OCI-M1 (cell line): ENCODE results near the gene ROBO1.

Source experiments
- DNase-seq: peaks from one replicate; lab custom pipeline; 2025; lab: John Stamatoyannopoulos, UW

Gene ROBO1

DNA sequence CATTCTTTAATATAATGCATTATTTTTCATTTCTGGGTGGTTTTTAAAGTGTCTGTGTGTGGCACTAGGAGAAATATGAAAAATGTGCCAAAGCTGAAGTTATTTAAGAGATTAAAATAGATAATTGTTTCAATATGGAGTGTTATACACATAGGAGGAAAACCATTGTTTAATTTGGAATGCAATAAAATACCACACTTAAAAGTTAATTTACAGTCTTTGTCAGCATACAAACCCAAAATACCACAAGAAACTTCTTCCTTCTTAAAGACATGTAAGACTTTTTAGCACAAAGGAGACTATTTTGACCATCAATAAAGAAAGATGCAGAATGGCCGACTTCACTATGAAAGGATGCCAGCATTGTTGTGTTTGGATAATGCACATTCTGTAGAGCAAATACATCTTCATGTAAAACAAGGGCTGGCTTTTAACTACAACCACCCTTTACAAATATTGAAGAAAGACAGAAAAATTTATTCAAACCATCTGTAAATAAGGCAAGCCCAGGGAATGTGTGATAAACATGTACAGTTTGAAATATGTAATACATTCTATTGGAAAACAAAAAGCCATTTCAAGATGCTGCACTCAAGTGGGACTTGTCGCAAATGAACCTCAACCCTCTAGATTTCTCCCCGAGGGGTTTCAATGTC is 1146.6 kb downstream of the ROBO1 start:
- DNase-seq, result no peak

DNA sequence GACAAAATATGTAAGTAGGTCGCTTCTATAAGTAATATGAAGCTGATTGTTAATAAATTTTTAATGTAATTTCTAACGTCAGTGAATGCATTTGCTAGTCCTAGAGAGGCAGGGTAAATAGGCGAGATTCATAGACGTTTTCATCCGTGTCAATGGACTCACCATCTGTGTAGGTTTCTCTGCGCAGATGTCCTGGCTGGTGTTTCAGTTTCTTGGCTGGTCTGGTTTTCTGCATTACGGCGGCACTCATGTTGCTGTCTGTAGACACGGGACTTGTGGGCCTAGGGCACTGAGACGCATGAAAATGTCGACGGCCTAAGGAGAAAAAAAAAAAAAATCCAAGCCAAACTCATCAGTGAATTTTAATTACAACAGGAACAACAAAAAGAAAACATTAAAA is 1153.3 kb downstream of the ROBO1 start:
- no peak for DNase-seq

DNA sequence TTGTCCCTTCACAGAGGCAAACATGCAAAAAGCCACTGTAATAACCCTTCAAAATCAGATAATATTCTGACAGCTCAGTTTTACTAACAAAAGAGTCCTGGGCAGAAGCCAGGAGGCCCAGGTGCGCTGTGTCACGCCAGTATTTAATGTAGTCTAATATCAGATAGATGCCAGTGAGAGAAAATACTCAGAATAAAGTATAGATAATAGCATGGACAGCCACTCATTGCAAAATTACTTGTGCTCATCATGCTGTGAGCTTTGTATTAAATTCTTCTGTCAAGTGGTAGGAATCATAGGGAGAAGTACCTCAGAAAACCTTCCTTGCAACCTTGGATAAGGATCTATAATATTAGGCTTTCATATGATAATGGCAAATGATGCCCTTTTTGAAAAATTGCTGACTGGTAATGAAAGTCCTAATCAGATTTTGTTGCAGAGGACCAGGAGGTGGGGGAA is 1154.3 kb downstream of the ROBO1 start:
- no peak for DNase-seq

DNA sequence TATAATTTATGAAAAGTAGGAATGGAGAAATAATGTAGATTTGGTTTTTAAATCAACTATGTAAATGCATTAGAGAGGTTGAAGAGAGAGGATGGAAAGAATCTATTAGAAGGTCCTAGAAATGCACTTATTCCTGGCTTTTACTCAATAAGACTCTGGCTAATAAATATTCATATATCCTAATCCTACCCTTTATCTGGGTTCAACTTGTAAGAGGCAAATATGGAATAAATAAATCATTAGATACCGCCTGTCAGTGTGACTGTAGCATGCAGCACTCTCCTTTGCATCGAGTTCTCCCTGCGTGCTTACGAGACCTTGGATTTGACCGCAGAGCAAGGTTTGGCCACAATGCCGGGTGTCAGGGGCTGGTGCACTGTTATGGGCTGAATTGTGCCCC is 1156.5 kb downstream of the ROBO1 start:
- DNase-seq, result no peak

DNA sequence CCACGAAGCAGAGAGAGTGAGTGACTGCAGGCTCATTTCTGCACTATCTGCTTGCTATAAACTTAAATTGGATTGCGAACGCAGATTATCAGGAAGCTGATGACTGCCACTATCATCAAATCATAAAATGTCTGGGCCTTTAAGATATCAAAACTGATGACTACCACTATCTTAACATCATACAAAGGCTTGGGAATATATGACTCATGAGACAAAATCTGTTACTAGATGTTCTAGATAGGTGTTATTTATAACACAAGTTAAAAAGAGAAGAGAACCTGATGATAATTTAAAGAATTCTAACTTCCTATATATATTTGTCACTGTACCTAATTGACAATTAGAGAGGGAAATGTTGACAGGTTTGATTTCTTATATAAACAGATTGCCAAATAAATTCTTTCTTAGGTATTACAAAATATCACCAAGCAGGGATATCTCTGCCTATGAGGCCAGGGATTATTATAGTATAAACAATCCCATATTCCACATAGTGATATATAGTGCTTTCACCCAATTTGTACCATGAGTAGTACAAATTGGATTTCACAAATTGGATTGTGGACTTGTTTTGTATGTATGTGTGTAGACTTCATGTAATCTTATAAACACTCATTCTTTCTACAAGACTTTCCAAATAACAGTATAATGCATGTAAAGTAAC is 1157.2 kb downstream of the ROBO1 start:
- no peak for DNase-seq

DNA sequence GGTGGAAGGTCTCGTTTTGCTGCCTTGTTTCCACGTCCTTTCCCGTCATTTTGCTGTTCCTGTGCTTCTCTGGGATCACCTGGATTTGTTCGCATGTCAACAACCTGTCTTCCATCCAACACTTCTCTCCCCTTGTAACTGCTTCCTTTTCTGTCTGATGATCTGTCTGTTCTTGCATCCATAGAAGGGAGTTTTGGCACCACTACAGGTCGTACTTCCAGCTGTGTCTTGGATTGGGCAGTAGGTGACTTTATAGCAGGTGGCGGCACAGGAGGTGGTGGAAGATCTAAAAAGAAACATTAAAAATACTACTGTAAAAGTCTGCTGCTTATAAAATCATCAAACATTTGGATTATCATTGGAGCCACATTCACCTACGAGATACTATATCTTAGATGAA is 1161.0 kb downstream of the ROBO1 start:
- no peak for DNase-seq

DNA sequence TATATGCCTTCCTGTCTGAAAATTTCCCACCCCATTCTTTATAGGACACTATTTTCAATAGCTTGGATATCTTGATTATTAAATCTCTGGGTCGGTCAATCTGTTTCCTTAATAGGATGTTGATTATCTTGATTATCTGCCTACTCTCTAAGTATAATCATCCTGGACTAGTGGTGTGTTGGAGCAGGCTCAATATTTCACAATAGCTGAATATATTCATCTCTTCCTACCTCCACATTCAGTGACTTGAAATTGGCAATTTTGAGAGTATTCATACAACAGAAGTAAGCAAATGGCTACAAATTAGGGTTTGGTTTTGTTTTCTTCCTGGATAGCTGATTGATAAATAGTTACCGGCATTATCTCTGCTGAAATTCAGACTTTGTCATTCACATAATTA is 1162.6 kb downstream of the ROBO1 start:
- DNase-seq, result no peak

DNA sequence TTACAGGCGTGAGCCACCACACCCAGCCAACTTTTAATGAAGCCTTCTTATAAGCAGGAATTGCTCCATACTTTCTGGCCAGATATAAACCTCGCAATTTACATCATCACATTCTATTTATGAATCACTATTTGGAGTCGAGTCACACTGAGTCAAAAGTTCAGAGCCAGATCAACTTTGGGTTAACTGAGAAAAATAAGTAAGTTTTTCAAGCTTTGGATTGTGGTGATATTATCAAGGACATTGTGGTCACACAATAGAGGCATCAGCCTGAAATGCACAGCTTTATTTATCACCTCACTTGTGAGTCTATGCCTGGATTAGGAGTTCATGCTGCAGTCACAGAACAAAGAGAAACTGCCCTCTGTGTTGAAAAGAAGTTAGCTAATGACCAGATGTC is 1163.5 kb downstream of the ROBO1 start:
- no peak for DNase-seq

DNA sequence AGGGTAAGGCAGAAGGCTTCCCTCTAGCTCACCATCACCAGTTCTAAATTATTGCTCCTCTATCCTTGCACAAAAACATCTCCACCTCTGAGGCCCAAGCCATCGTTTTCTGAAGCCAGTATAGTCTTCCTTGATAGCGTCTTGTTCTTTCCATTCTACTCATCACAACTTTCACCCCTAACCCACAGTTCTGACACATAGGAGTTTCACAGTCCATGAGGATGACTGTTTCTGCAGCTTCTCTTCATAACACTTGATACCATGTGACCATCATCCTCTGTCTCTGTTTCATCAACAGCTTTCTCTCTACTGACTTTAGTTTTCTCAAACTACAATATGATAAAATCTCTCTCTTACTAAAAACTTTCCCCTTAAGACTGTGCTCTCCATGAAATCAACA is 1166.5 kb downstream of the ROBO1 start:
- DNase-seq, result no peak

DNA sequence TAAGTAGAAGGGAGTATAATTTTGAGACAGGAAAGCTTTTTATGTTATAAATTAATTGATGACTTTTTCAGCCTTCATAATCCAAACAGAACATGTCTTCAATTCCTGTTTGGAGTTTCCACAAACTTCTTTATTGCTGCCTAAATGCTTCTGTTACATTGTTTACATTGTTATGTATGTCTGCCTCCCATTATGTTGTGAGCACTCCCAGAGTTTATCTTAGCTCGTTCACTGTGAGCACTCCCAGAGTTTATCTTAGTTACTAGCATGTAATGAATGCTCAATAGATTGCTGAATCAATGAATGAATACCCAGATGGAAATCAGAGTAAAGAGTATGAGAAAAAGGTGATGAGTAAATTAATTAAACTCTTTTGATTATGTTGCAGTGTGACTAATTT is 1178.0 kb downstream of the ROBO1 start:
- no peak for DNase-seq

DNA sequence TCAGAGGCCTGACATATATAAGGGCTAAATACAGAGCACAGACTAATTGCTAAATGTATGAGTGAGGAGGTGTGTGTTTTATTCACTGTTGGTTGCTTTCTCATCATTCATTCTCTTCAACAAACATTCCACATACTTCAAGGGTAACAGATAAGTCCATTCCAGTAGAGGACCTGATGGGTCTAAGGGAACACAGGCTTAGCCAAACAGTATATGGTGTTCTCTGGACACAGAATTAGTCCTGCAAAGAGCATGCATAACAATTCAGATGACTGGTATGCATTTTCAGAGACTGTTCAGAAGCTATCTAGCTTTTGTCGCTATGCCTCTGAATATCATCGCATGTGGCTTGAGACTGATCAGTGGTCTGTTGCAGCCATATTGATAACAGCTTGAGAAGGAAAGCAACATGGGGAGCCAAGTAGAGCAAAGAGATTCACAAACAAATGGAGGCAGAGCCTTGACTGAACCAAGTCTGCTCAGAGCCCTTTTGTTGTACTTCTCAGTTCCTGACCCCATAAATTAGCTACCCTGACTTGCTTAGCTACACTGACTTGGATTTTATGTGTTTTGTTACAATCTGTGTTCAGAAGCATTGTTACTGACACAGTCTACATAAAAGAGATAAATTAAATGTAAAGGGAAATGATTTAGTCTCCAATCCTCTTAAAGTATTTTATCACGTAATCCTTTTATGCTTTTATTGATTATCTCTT is 1178.7 kb downstream of the ROBO1 start:
- no peak for DNase-seq

DNA sequence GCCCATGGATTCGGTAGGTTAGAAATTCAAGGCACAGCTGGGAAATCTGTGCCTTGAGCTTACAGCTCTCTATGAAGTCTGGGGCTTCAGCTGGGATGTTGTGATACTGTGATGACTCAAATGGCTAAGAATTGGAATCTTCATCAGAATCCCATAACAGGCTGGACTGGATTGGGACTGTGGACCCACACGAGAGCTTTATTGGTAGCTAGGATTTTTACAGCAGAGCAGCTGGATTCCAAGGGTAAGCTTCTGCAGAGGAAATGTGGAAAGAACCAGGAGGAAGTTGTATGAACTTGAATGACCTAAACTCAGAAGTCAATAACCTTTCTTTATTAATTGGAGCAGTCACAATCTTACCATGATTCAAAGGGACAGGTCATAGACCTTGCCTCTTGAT is 1187.1 kb downstream of the ROBO1 start:
- DNase-seq, result no peak

DNA sequence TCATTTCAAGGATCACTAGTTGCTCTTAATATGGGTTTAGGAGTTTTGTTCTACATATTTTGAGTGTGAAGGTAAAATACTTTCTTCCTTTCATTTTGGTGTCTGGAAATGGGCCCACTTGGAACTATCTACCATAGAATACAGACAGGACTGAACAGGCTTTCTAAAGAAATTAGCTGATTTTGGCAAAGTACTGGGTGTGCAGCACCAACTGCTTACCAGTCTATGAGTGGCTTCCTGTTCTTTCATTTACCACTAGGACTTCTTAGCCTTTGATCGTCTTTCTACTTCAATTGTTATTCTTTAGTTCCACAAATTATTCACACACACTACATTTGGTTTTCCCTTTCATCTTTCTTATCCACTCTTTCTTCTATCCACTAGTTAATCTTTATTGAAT is 1196.3 kb downstream of the ROBO1 start:
- no peak for DNase-seq

DNA sequence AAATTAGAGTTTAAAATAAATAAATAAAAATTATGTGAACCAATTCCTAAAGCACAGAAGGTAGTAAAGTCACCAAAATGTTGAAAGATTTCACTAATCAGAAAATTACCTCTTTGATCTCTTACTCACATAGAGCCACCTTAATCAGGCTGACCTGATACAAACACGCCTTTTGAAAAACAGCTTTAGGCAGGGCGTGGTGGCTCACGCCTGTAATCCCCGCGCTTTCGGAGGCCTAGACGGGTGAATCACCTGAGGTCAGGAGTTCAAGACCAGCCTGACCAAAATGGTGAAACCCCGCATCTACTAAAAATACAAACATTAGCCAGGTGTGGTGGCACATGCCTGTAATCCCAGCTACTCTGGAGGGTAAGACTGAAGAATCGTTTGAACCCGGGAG is 1197.3 kb downstream of the ROBO1 start:
- DNase-seq, result no peak

DNA sequence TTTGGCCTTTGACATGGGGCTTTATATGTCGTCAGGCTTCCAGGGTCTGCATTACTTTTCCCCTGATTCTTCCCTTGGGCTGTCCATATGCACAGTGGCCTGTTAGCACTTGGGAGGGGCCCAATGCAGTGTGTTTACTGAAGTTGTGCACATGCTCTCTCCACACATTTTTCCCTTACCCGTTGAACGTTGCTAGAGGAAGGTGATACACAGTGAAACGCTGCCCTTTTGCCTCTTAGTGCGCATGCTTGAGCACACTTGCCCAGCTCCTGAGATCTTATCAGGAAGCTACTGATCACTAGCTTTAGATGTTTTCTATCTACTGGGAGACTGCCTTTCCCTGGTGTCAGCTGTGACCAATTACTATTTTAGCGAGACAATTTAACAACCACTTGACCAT is 1198.0 kb downstream of the ROBO1 start:
- DNase-seq, result no peak

DNA sequence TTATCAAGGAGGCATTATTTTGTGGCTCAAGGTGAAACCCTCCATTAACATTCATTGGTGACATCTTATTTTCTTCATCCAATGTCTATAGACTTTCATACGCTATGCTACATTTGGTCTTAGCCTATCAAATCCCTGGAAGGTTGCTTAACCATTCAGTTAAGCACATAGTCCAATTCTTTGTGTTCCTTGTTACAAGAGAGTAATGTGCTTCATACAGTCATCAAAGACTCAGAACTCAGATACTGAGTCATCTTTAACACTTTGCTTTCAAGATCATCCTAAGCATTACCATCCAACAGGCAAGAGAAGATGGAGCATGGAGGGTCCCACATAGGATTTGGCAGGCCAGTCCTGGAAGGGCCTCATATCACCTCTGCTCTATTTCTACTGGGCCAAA is 1202.1 kb downstream of the ROBO1 start:
- DNase-seq, result no peak

DNA sequence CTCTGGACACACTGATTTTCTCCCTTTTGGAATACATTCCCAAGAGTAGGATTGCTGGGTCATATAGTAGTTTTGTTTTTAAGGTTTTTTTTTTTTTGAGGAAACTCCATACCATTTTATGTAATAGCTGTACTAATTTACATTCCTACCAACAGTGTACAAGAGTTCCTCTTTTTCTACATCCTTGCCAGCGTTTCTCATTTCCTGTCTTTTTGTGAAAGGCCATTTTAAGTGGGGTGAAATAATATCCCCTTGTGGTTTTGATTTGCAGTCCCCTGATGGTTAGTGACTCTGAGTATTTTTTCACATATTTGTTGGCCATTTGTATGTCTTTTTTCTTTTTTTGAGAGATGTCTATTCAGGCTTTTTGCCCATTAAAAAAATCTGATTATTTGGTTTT is 1205.5 kb downstream of the ROBO1 start:
- peak; percentile 22 for DNase-seq
